ENCODE measurements around the gene ADAMTS2.

ADAMTS2 gene

DNA sequence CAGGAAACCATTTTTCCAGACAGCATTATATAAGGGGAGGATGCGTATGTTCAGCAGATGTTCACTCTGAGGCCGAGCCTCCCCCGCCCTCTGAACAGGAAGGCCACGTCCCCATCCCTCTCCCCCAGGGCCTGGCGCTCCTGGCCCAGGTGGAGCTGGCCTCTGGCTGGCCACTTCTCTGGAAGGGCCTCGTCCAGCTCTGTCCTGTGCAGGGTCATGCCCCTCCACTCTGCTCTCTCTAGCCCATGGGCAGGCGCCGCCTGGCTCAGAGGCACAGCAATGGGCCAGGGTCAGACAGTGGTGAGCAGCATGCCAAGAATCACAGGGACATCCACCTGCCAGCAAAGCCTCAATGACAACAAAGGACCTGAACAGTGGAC is 34.2 kb downstream of the ADAMTS2 start:
- DNase-seq (ENCODE audit: low spot score): no peak

DNA sequence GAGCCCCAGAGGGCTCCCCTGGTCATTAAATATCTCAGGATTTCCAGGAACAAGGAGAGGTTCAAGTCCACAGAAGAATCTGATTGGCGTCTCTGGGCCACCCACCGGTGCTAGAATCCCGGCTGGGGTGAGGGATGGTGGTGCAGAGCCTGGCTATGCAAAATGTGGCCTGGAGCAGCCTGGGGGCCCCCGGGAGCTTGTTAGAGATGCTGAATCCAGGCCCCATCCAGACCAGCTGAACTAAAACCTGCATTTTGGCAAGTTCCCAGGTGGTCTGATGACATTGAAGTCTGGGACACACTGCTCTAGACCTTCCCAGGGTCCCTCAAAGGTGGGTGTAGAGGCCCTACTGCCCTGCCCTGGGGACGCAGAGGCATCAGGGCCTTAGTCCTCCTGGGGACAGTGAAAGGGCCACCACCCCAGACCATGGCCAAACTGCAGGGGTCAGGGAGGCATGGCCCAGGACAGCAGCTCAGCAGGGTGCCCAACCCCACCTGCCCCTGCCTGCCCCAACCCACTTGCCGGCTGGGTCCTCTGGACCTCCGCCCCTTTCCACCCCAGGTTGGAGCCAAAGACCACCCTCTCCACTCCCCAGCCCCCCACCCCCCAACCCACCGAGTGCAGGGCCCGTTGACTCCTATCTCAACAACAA is 34.7 kb downstream of the ADAMTS2 start:
- no peak for DNase-seq (ENCODE audit: low spot score)

DNA sequence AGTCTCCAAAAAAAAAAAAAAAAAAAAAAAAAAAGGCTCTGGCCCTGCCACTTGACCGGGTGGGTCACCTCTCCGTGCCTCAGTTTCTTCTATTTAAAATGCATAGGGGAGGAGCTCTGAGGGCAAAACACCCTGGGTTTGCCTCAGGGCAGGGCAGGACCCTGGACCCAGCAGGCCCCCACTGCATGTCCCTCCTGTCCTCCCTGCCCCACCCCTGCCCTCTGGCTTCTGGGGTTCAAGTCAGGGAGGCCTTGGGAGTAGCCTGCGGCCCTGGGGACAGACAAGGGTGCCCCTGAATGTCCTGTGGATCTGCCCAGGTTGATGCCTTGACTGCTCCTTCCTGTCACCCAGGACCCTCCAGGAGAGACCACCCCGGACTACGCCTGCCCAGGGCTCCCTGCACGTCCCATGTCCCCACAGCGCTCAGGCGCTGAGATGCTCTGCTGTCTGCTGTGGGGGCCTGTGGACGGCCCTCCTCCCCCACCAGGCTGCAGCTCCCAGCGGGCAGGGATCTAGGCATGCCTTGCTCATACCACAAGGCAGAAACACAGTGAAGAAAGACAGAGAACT is 35.4 kb downstream of the ADAMTS2 start:
- no peak for DNase-seq (ENCODE audit: low spot score)

DNA sequence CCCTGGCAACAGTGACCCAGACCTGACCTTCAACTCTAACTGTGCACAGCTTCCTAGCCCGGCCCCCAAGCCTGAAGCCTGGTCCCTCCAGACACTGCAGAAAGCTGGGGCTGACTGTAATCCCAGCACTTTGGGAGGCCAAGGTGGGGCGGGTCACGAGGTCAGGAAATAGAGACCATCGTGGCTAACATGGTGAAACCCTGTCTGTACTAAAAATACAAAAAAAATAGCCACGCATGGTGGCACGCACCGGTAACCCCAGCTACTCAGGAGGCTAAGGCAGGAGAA is 35.9 kb downstream of the ADAMTS2 start:
- DNase-seq (ENCODE audit: low spot score): no peak

DNA sequence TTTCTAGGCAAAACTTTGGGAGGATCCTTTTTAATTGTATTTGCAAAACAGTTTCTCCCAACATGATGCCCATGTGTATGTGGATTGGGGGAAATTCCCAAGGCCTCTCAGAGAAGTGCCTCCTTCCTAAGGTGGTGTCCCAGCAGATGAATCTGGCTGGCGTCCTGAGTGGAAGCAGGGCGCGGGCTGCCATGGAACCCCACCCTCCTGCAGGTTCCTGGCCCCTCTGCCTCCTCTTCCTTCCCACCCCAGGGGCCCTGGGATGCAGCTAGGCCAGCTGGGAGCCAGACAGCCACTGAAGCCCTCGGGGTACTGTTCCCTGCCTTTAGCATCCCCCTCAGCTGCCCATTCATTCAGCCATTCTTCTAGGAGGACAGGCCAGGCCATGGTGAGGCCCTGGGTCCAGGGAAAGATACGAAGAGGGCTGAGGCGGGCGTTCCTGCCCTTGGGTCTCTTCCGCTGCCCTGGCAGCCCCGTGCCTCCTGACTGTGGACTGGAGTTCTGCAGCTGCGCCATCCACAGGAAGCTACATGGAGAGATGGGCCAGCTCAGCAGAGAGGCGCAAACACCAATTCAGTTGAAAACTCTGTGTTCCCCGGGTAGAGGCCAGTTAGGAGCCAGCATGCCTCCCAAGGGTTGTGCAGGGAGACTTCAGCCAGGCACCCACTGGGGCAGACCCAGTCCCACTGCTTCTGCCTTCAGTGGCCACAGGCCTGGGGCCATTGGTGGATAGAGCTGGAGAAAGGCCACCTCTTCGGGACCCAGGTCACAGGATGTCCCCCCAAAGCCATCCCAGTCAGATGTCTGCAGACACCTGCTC is 36.5 kb downstream of the ADAMTS2 start:
- no peak for DNase-seq (ENCODE audit: low spot score)

DNA sequence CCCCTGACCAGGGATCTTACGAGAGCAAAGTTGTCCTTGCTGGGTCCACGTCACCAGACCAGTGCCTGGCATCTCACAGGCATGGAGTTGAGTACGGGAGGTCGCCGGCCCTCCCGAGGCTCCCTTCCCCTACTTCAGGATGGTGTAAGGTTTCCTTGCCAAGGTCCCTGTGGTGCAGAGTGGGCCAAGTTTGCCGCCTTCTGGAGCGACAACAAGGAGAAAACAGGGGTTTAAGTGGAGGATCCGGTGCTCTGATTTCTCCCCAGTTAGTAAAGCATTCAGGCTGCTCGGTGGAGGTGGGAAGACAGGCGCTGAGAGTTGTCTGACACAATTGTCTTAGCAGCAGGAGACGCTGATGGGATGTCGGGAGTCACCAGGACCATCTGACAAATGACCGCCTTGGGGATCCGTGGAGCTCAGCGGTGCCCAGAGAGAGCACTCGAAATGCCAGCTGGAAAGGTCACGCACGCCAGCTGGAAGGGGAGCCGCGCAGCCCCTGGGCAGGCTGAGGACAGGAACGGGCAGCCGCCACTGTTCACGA is 37.3 kb downstream of the ADAMTS2 start:
- DNase-seq (ENCODE audit: low spot score): no peak

DNA sequence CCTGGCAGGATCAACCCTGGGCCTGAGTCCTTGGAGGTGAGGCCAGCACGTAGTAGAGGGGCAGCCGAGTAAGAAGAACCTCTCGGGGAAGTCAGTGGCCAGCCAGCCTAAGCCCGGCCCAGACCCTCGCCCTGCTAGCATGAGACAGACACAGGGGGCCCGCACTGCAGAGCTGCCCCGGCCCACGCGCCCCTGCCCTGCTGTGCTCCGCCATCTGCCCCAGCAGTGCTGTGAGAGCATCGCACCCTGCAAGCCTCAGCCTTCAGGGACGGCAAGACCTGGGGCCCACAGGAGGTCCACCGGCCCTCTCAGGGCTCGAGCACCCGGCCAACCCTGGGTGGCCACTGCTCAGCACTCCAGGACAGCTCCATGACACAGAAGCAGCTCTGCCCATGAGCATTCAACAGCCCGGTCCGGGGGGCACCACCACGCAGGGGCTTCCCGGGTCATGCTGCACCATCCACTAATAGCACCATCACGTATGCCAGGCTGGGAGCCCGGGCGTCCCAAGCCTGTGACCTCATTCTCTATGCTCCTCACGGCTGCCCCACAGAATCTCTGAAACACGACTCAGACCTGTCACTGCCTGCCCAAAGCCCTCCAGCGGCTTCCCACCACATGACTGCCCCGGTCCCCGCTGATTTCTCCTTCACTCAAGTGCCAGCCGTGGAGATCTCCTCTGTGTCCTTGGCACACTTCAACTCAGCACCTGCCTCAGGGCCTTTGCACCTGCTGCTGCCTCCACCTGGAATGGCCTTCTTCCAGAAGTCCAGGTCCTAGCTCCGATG is 38.1 kb downstream of the ADAMTS2 start:
- DNase-seq (ENCODE audit: low spot score): no peak

DNA sequence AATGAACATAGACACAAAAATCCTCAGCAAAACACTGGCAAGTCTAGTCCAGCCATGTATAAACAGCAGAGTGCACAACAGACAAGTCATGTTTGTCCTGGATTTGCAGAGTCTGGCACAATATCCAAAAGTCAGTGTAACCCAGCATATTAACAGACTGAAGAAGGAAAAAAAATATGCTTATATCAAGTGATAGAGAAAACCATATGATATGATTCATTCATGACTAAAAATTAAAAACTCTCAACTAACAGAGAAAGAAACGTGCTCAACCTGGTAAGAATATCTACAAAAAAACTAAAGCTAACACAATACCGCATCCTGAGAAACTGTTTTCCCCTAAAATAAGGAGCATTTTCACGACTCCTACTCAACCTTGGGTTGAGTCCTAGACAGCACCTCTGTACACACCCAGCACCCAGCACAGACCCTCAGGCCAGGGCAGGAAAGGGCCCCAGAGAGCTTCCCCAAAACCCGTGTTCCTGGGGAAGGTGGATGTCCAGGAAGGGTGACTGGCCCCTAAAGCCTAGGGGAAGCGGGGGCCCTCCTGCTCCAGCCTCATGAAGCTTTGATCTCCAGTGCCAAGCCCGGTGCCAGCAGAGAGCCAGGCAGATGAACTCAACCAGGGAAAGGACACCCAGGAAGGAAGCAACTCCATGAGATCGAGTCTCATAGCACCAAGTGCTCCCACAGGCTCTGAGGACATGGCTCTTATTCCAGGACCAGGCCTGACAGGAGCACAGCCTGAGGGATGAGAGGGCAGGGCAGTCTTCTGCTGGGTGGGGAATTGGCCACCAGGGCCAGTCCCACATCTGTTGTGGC is 38.9 kb downstream of the ADAMTS2 start:
- DNase-seq (ENCODE audit: low spot score): no peak

DNA sequence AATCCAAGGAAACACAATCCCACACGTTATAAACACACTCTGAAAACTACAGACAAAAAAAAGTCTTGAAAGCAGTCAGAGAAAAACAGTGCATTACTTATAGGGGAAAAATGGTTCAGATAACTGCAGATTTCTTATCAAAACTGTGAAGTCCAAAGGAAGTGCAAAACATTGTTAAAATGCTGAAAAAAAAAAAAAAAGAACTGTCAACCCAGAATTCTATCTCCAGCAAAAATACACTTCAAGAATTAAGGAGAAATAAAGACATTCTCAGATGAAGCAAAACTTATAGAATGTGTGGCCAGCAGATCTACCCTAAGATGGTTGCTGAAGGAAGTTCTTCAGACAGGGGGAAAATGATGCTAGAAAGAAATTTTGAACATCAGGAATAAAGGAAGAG is 40.4 kb downstream of the ADAMTS2 start:
- no peak for DNase-seq (ENCODE audit: low spot score)

DNA sequence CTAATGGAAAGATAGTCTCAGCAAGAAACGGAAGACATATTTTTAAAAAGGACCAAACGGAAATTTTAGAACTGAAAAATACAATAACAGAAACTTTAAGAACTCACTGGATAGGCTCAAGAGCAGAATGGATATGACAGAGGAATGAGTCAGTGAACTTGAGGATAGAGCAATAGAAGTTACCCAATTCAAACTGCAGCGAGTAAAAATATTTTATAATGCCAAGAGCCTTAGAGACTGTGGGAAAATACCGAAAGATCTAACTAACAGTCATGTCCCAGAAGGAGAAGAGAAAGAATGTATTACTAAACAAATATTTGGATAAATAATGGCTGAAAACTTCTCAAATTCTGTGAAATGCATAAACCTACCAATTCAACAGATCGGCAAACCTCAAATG is 40.8 kb downstream of the ADAMTS2 start:
- no peak for DNase-seq (ENCODE audit: low spot score)

DNA sequence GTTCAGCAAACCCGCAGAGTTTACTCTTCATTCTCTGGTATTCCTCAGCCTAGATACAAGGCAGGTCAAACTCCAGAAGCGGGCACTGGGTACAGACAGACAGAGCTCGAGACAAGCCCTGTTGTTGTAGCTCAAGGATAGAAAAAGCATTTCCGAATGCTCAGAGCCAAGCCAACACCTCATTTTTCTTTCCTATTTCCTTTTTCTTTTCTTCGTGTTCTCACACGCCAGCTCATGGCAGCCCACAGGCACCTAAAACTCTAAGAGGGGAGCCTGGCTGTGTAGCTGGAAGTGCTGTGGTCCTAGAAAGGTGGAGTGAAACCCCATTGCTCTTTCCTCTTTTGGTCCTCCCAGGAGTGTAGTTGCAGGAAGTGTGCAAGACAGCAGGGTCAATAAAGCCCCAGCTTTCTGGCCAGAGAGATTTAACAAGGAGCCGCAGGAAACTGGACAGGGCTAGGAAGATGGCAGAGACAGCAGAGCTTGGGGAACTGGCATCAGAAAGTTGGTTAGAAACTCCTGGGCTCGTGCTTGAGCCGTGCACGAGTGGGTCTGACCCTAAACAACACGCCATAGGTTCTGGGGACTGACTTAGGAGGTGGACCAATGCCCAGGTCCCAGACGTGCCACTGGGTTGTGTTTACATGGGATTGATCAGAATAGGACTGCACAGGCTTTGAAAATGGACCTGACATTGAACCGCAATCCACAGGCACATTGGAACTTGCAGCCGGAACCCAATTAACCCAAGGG is 41.6 kb downstream of the ADAMTS2 start:
- DNase-seq (ENCODE audit: low spot score): no peak

DNA sequence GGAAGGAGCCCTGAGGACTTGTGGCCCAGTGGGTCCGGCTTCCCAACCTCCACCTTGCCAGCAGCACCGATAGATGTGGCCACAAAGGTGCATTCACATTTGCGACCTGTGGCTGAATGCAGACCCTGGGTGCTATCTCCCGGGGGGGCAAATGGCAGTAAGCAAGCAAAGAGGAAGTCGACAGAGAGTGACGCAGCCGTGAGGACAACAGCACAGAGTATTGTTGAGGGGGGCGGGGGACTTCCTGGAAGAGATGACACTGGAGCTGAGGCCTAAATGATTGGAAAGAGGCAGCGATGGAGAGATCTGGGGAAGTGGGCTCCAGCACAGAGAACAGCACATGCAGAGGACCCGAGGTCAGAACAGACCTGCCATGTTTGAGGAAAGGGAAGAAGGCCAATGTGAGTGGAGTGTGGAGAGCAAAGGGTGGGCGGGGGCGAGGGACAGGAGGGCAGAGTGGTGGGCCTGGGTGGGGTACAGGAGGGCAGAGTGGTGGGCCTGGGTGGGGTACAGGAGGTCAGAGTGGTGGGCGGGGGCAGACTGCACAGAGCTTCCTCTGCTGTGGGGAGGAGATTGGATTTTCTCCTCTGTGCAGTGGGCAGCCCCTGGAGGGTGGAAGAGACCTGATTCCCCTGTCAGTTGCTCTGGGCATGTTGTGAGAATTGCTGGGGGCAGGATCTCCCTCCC is 42.6 kb downstream of the ADAMTS2 start:
- no peak for DNase-seq (ENCODE audit: low spot score)

DNA sequence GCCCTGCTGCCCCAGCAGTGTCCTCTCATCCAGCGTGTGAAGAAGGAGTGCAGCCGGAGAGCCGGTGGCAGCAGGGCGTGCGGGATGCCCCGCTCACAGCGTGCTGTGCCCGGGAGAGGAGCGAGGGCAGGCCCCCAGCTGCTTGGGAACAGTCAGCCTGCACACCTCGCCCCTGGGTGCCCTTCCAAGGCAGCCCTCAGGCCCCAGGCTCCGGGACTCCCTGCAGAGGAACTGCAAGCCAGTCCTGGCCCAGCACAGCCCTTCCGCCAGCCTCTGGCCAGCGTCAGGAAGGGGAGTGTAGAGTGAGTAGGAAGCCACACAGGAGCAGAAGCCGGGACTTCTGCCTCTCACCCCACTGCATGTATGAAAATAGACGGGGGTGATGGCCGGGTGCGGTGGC is 43.5 kb downstream of the ADAMTS2 start:
- no peak for DNase-seq (ENCODE audit: low spot score)

DNA sequence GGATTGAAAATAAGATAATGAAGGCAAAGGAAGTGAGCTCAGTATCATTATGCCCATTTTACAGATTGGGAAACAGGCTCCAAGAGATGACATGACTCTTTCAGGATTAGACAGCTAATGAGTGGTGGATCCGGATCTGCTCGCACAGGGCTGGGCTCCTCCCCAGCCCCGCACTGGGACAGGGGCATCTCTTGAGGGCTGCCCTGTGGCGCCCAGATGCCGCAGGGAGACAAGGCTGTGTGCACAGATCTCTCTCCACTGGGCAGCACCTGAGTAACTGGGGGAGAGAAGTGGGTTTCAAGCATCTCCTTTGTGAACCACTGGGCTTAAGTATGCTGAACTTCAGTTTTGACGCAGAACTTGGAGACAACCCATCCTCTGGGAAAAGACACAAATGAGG is 43.9 kb downstream of the ADAMTS2 start:
- DNase-seq (ENCODE audit: low spot score): no peak

DNA sequence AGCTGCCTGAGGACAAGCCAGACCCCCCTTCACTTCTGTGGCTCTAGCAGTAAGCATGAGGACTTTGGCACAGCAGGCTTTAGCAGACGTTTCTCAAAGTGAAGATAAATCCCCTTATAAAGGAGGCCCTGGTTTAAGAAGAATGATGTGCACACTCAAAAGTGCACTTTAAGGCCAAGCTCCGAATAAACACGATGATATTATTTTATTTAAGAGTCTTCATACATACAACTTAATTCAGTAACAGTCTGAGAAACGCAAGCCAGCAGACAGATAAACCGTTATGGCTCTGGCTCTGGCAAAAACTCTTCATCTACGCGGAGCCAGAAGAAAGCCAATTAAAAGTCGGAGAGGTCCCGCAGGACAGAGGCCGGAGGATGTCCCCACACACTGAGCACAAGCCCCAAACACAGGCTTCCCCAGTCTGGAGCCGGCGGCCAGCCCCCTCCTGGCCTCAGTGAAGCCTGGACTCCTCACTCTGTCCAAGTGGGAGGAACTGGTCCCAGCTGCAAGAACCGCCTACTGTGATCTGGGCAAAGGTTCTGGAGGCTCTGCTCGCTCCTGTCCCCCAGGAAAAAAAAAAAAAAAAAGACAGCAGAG is 44.6 kb downstream of the ADAMTS2 start:
- no peak for DNase-seq (ENCODE audit: low spot score)

DNA sequence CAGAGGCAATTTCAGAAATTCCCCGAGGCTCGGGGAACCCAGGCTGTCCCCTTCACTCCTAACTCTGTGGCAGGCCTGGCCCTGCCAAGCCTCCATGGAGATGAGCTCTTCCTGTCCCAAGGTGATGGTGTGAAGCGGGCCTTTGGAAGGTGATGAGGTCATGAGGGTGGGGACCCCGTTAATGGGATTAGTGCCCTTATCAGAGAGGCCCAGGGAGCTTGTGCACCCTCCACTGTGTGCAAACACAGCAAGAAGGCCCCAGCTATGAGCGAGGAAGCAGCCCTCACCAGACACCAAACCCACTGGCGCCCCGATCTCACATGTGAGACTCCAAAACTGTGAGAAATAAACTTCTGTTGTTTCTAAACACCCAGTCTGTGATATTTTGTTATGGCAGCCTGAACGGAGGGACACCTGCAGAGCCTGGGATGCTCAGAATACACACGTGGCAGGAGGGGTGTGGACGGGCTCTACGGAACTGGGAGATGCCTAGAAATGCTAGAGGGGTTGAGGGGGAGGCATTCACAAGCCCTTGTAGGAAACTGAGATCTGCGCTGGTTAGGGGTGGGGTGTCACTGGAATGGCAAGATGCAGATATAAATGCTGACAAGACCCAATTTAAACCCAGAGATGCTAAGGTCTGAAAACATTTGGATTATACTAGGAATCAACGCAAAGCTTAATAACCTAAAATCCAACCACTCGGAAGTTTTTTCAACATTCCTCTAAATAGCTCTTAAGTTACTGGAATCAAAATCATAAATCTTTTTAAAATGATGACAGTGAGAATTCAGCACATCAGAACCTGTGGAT is 46.9 kb downstream of the ADAMTS2 start:
- no peak for DNase-seq (ENCODE audit: low spot score)

DNA sequence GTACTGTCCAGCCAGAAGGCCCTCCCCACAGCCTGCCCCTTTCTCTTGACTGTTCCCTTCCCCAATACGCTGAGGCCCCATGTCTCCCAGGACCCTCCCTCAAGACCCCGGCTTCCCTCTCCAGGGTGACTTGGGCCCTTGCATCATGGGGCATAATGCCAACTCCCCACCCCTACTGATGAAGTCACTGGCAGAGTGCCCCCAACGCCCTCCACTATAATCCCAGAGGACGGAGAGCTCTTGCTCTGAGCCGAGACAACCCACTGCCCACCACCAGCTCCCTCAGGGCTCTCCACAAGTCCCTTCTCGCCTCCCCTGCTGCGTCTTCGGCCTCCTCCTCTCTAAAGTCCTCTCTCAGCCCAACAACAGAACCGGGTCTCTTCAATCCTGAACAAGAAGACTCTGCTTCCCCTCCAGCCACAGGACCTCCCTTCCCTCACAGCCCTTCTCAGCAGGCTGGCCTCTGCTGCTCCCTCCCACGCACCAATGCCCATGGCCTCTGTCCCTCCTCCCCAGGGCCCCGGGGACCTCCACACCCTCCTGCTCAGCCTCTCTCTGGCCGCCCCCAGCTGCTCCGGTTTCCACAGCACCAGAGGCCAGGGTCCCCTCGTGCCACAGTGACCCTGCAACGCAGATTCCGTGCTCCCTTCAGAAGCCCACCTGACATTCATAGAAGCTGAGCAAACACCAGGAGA is 47.6 kb downstream of the ADAMTS2 start:
- no peak for DNase-seq (ENCODE audit: low spot score)

DNA sequence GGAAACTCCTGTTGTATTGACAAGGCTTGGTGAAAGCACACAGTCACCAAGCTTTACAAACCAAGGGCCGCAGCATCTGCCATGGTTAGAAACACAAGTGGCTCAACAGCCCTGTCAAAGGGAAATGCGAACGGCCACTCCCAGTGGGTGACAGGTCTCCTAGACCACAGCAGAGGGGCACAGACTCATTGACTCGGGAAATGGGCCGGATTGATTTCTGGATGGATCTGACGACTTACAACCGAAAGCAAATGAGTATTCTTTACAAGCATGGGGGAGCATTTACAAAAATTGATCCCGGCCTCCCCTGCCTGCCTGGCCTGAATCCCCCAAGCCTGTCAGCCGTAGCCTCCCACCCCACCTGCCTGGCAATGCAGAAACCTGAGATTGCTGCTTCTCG is 48.2 kb downstream of the ADAMTS2 start:
- DNase-seq (ENCODE audit: low spot score): no peak

Data from D341Med (cell line).